Body of pancreas (tissue), 4 donors: ENCODE measurements around the gene EPN3. TPM values are rescaled to one million over a fixed set of nuclear protein-coding genes. Genes with fewer than 3 reads are reported as not detected.
A peak's percentile ranks its signal among the peaks of the same experiment; 100 is the strongest.

Experiments
- ATAC-seq: fragments of 150-250 bp; one replicate; pipeline ENCODE4 v1.9.1; 2016
- DNase-seq, 4 donors: peaks; one replicate each; pipeline ENCODE4 v3.0.0-alpha.2; 2019
- H3K27ac ChIP-seq, 4 donors: fragments of 200-600 bp; sonication (generic); 1 replicate in 3 of 4; 2 replicates in 1 of 4; pipeline versions ENCODE4 v1.5.1 to v1.6.1; 2016 to 2019; ENCODE audit warnings: mild to moderate bottlenecking in 1 of 4, mixed read lengths in 1 of 4, moderate library complexity in 1 of 4
- H3K27me3 ChIP-seq, 2 donors: fragments of 200-600 bp; sonication (generic); one replicate each; pipeline ENCODE4 v1.6.0; 2016; ENCODE audit warnings: mild to moderate bottlenecking in 1 of 2
- H3K36me3 ChIP-seq, 2 donors: fragments of 200-600 bp; sonication (generic); replicated peaks in 1 of 2; 2 replicates each; pipeline ENCODE4 v1.5.1; 2016; ENCODE audit warnings: low read depth in 2 of 2; ENCODE audit not compliant: insufficient read depth in 1 of 2
- H3K4me1 ChIP-seq: fragments of 200-600 bp; sonication (generic); one replicate; pipeline ENCODE4 v1.6.0; 2016
- H3K4me3 ChIP-seq, 2 donors: fragments of 200-600 bp; sonication (generic); 1 replicate in 1 of 2; 2 replicates in 1 of 2; pipeline ENCODE4 v1.5.1; 2016 to 2019
- H3K9me3 ChIP-seq, 3 donors: fragments of 200-600 bp; sonication (generic); 1 replicate in 2 of 3; 2 replicates in 1 of 3; pipeline ENCODE4 v1.5.1; 2016
- CTCF ChIP-seq, 7 experiments: fragments of 450-650 bp in 4 of 7; fragments of 200-600 bp in 3 of 7; sonication (generic) in 3 of 7; IDR thresholded peaks; one replicate each; pipeline ENCODE4 v1.5.1; 2016 to 2019; ENCODE audit warnings: antibody characterized with exemption in 7 of 7
- POLR2A ChIP-seq, 3 donors: fragments of 450-650 bp; IDR thresholded peaks; one replicate each; pipeline ENCODE4 v1.6.1; 2016; ENCODE audit warnings: antibody characterized with exemption in 3 of 3, mild to moderate bottlenecking in 2 of 3
- WGBS, 2 donors: methylation state at CpG; one replicate each; pipeline ENCODE4 v1.1.5; 2017; 5-methylcytosine and 5-hydroxymethylcytosine counted together
- intact Hi-C: fragments of 100-400 bp; cut with DNase I; formaldehyde crosslinking; loops from one replicate; pipeline ENCODE4 v1.15.1; 2023
- total RNA-seq, 2 donors: library from RNA; depleted of rRNA; stranded (reverse); fragments of >200 nt; gene quantifications; one replicate each; pipeline ENCODE4 v1.1.0, GENCODE V29; 2016

EPN3 gene
- total RNA-seq, 2 donors from 2014 or later: 11.9 to 20.1 TPM

DNA sequence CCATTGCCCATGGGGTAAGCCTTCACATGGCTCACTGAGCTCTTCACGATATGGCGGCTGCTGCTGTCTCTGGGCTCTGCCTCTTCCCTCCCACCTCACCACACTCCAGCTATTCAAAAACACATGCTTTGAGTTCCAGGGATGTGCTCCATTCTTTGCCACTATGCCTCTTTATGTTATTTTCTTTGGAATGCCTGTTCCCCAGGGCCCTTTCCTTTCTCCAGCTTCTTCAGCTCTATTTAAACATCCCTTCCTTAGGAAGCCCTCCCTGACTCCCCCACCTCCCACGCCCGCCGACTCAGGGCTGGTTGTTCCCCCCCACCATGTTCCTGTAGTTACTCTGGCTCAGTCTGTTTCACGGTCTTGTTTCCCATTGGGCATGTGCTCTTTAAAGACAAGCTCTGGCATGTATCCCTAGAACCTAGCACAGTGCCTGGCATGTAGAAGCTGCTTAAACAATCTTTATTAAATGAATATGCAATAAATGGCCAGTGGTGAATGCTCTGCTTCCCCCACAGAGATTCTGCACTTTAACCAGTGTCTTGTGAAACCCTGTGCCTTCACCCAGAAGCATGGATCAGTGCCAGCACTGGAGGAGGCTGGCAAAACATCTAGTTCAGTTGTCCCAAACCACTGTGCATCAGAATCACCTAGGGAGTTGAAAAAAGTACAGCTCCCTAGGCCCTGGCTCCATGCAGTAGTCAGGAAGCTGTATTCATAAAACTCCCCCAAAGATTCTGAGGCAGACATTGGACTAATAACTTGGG is 17.4 kb upstream of the EPN3 start:
- intact Hi-C loops: no loop called here
- Histone ChIP-seq H3K9me3 (no peaks in the 10 kb centered on the region), H3K27ac (no peak overlapping the region), H3K27me3 (no peaks in the 10 kb centered on the region), H3K4me1 (peaks cover 59% of the 10 kb centered on the region), H3K4me3 (no peak overlapping the region), H3K36me3 (no peaks in the 10 kb centered on the region)
- WGBS, 2 donors: 90 to 93% methylated on average over 6 of the region's 6 CpGs
- TF ChIP-seq POLR2A (IDR thresholded peaks at IDR 0.05): no peak
- no peak for TF ChIP-seq CTCF (IDR thresholded peaks at IDR 0.05)
- peak; percentile 46 to 68 (median 62) for DNase-seq
- ATAC-seq: no peak

- Histone ChIP-seq H3K27me3 (no peaks in the 10 kb centered on the region), H3K36me3 (no peaks in the 10 kb centered on the region), H3K9me3 (no peaks in the 10 kb centered on the region), H3K27ac (no peak overlapping the region), H3K4me1 (peaks cover 48% of the 10 kb centered on the region), H3K4me3 (no peak overlapping the region)
- WGBS, 2 donors: 88 to 90% methylated on average over 4 of the region's 4 CpGs
- ATAC-seq: no peak
- DNase-seq: no peak
- TF ChIP-seq POLR2A (IDR thresholded peaks at IDR 0.05) (no peak), CTCF (IDR thresholded peaks at IDR 0.05) (no peak)
- intact Hi-C loops: no loop called here
These were observed 15.5 kb upstream of the EPN3 start for GRCh38 chr17:50517011-50517410.

DNA sequence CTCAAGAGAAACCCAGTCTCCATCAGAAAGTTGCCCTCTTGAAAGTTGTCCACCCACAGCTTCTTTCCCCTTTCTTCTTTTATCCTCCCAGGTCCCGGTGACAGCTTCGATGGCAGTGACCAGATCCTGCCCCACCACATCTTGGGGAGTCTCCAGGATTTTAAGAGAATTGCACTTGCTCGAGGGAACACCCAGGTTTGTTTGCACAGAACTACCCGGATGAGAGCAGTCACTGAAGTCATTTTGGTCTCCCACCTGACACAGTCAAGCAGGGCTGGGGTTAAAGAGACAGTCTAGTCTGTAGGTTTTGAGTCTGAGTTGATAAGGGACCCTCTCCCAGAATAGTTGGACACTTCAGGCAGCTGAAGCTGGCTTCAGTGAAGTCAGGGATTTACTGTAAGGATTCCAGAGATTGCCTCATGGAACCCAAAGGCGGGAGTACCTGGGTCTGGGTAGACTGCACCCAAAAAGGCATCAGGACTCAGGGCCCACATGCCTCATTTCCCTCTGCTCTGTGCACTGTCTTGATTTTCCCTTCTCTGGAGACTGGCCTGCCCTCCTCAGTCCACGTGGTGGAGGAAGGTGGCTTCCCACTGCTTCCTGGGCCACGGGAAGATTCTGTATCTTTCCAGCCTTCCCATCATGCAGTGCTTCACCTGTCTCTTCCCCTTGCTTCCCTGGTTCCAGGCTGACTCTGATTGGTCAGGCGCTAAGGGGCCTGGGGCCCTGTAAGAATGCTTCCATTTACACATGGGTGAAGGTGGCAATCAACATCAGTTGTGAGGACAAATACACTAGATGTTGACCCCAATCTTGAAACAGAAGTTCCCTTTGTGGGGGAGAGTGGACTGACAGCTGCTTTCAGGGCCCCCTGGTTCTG is 14.8 kb upstream of the EPN3 start:
- H3K27ac ChIP-seq: peak overlapping the region in 3 of 4 donors; percentile 37 to 64 (median 44)
- no peak overlapping the region for H3K4me3 ChIP-seq
- no peaks in the 10 kb centered on the region for H3K9me3 ChIP-seq
- 81 to 82% methylated on average over 7 to 8 of the region's 8 CpGs for WGBS, 2 donors
- intact Hi-C loops: no loop called here
- H3K27me3 ChIP-seq: no peaks in the 10 kb centered on the region
- no peaks in the 10 kb centered on the region for H3K36me3 ChIP-seq
- DNase-seq (no peak), ATAC-seq (no peak)
- peaks cover 46% of the 10 kb centered on the region for H3K4me1 ChIP-seq
- TF ChIP-seq CTCF (IDR thresholded peaks at IDR 0.05): no peak
- no peak for TF ChIP-seq POLR2A (IDR thresholded peaks at IDR 0.05)

DNA sequence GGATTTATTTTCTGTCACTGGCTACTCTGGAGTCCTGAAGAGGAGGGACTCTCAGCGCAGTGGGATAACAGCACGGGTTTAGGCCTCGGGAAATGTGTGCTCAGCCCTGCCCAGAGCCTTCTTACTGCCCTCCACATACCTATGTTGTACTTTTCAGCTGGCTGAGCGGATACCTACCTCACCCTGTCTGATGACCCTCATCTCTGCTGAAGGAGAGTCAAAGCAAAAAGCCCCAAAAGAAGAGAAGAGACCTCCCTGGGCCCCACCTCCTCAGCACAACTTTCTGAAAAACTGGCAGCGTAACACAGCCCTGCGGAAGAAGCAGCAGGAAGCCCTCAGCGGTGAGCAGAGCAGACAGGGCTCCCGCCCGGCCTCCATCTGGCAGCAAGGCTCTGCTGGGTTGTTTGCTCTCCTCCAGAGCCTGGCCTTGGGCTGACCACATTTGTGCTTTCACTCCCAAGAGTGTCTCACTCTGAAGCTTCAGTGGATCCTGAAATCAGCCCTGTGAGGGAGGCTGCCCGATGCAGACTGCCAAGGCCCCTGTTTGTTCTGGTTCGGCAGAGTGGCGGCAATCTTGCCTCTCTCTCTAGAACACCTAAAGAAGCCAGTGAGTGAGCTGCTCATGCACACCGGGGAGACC is 14.0 kb upstream of the EPN3 start:
- Histone ChIP-seq H3K9me3 (no peaks in the 10 kb centered on the region), H3K4me1 (peaks cover 40% of the 10 kb centered on the region), H3K4me3 (no peak overlapping the region), H3K36me3 (no peaks in the 10 kb centered on the region), H3K27me3 (no peaks in the 10 kb centered on the region), H3K27ac (peak overlapping the region; percentile 37 to 64 (median 49))
- TF ChIP-seq POLR2A (IDR thresholded peaks at IDR 0.05) (peak in 2 of 3 donors; percentile 23 to 36), CTCF (IDR thresholded peaks at IDR 0.05) (no peak)
- intact Hi-C loops: no loop called here
- 37 to 48% methylated on average over 7 to 13 of the region's 13 CpGs for WGBS, 2 donors
- ATAC-seq: peak; percentile 77
- peak; percentile 47 to 62 (median 61) for DNase-seq
